DND-41 (cell line): Measurements from ENCODE around the gene CHD6.

ENCODE experiments used
- EZH2 ChIP-seq: IDR thresholded peaks from 3 replicates; pipeline ENCODE4 v1.6.1; 2012; ENCODE audit warnings: borderline replicate concordance, low read depth, mild to moderate bottlenecking, moderate library complexity, low read length, inconsistent platforms; ENCODE audit not compliant: severe bottlenecking
- TF ChIP-seq, protein P1 (sequence below): IDR thresholded peaks from 2 replicates; pipeline ENCODE4 v1.5.1; 2012; ENCODE audit warnings: borderline replicate concordance, low read length, moderate library complexity, mild to moderate bottlenecking; ENCODE audit not compliant: poor library complexity, severe bottlenecking; ENCODE audit errors: extremely low read depth

DNA sequence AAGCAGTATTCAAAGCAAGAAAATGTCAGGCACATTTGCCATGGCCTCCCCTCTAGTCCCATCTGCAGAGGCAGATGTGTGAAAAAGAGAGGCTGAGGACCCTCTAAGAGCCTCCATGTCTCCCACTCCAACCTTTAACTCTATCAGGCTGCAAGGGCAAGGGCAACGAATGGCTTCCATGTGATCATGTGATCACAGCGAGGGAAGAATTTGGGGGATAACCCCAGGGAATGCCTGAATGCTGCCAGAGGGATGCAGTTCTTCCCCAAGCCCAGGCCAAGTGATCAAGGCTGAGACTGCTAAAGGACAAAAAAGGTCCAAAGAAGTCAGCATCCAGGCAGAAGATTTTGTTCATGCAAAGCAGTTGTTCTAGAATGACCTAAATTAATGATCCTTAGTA, 4.9 kb downstream of the CHD6 start:
- TF ChIP-seq, protein P1, sequence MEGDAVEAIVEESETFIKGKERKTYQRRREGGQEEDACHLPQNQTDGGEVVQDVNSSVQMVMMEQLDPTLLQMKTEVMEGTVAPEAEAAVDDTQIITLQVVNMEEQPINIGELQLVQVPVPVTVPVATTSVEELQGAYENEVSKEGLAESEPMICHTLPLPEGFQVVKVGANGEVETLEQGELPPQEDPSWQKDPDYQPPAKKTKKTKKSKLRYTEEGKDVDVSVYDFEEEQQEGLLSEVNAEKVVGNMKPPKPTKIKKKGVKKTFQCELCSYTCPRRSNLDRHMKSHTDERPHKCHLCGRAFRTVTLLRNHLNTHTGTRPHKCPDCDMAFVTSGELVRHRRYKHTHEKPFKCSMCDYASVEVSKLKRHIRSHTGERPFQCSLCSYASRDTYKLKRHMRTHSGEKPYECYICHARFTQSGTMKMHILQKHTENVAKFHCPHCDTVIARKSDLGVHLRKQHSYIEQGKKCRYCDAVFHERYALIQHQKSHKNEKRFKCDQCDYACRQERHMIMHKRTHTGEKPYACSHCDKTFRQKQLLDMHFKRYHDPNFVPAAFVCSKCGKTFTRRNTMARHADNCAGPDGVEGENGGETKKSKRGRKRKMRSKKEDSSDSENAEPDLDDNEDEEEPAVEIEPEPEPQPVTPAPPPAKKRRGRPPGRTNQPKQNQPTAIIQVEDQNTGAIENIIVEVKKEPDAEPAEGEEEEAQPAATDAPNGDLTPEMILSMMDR = no peak
- no peak for TF ChIP-seq EZH2
